CD4-positive, alpha-beta T cell (primary cell): ENCODE data around the gene TMEM98. TPM values are rescaled to one million over a fixed set of nuclear protein-coding genes. Genes with fewer than 3 reads are reported as not detected.
"Not testable (repeated sequence)": the region's sequence is repeated elsewhere in the genome, so short reads cannot be mapped to it uniquely, and the experiment has no call there.

Experiments
- ATAC-seq: fragments of 200-7000 bp; cut with Tn5 transposase; one replicate; pipeline ENCODE4 v1.10.0; 2022; ENCODE audit warnings: mild to moderate bottlenecking; ENCODE audit not compliant: poor library complexity
- CTCF ChIA-PET: fragments of 350-600 bp; sonication (Branson Sonifier 250); formaldehyde crosslinking; loops from one replicate; lab custom pipeline; 2021; ENCODE audit warnings: antibody characterized with exemption, inconsistent platforms; lab: Charles Lee
- POLR2A ChIA-PET: fragments of 350-600 bp; sonication (Branson Sonifier 250); formaldehyde crosslinking; loops from one replicate; lab custom pipeline; 2021; ENCODE audit warnings: antibody characterized with exemption, inconsistent platforms; lab: Charles Lee
- DNase-seq, 14 experiments: peaks; one replicate each; pipeline ENCODE4 v3.0.0-alpha.2; 2013 to 2020; ENCODE audit warnings: mixed read lengths in 2 of 14
- H3K27ac ChIP-seq, 2 donors: one replicate each; pipeline versions ENCODE4 v1.5.1 to v1.7.0; 2013; ENCODE audit warnings: low read length in 2 of 2, low read depth in 1 of 2, mild to moderate bottlenecking in 1 of 2
- H3K27me3 ChIP-seq, 2 experiments: 1 replicate in 1 of 2; 2 replicates in 1 of 2; pipeline versions ENCODE4 v1.6.1 to v1.7.0; 2013; ENCODE audit warnings: low read length in 2 of 2, control low read depth in 1 of 2, mild to moderate bottlenecking in 1 of 2, moderate library complexity in 1 of 2; ENCODE audit not compliant: insufficient read depth in 2 of 2, control insufficient read depth in 1 of 2
- H3K36me3 ChIP-seq: one replicate; pipeline ENCODE4 v1.6.1; 2013; ENCODE audit warnings: low read length, control low read depth; ENCODE audit not compliant: insufficient read depth
- H3K4me1 ChIP-seq: one replicate; pipeline ENCODE4 v1.6.1; 2013; ENCODE audit warnings: low read length, control low read depth; ENCODE audit not compliant: insufficient read depth
- H3K4me3 ChIP-seq: one replicate; pipeline ENCODE4 v1.5.1; 2013; ENCODE audit warnings: mild to moderate bottlenecking, low read length, moderate library complexity
- H3K9me3 ChIP-seq, 2 experiments: 1 replicate in 1 of 2; 2 replicates in 1 of 2; pipeline versions ENCODE4 v1.6.1 to v1.7.0; 2013; ENCODE audit warnings: low read length in 2 of 2, mild to moderate bottlenecking in 2 of 2, control low read depth in 1 of 2, moderate library complexity in 1 of 2; ENCODE audit not compliant: control insufficient read depth in 1 of 2, insufficient read depth in 1 of 2
- H3K27ac Mint-ChIP-seq: one replicate; pipeline ENCODE4 v1.8.0; 2020; ENCODE audit warnings: mixed read lengths
- H3K27me3 Mint-ChIP-seq: one replicate; pipeline ENCODE4 v1.8.0; 2021; ENCODE audit warnings: mixed read lengths
- H3K36me3 Mint-ChIP-seq: one replicate; pipeline ENCODE4 v1.8.0; 2021; ENCODE audit warnings: low read depth, mixed read lengths
- H3K4me1 Mint-ChIP-seq: one replicate; pipeline ENCODE4 v1.8.0; 2021; ENCODE audit warnings: low read depth, mixed read lengths
- H3K4me3 Mint-ChIP-seq: one replicate; pipeline ENCODE4 v1.8.0; 2020; ENCODE audit warnings: mild to moderate bottlenecking, mixed read lengths
- H3K9me3 Mint-ChIP-seq: one replicate; pipeline ENCODE4 v1.8.0; 2020; ENCODE audit warnings: mixed read lengths
- intact Hi-C, 2 experiments: fragments of 100-400 bp; cut with DNase I in 1 of 2; cut with micrococcal nuclease in 1 of 2; formaldehyde crosslinking; loops; one replicate each; pipeline versions ENCODE4 v1.15.1 to v1.9.0; 2023 to 2025; cut with DNase I, micrococcal nuclease
- total RNA-seq, 174 experiments: library from RNA in 2 of 174; stranded (reverse) in 2 of 174; gene quantifications; one replicate each; pipeline ENCODE4 v1.2.3 and lab custom pipeline; 2021 to 2026
- TF ChIP-seq, protein P1 (sequence below): fragments of 200-600 bp; IDR thresholded peaks from one replicate; pipeline ENCODE4 v1.8.0; 2022; ENCODE audit warnings: antibody characterized with exemption, mild to moderate bottlenecking

TMEM98 gene
- total RNA-seq, 2 experiments from 2014 or later = not detected

DNA sequence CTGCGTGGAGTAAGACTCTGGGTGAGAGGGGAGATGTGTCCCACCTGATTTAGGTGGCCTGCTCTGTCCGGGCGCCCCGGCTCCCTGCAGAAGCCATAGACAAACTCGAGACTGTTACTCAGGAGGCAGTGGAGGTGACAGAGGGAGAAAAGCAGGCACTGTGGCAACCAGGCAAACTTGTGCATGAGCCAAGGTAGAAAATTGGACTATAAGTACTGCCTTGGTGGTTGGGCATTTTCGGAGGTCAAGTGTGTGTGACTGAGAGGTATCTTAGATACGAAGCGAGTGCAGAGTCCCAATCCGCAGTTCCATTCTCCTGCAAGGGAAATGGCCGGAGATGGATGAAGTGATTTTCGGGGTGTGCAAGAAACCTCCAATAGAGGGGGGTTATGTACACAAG is 36.6 kb downstream of the TMEM98 start:
- Histone ChIP-seq H3K4me3 (no peak overlapping the region), H3K27me3 (peaks cover 10 to 16% of the 10 kb centered on the region in 2 experiments), H3K27ac (no peak overlapping the region), H3K36me3 (no peaks in the 10 kb centered on the region), H3K4me1 (no peaks in the 10 kb centered on the region), H3K9me3 (no peaks in the 10 kb centered on the region)
- no peak overlapping the region for H3K4me3 Mint-ChIP-seq
- no peaks in the 10 kb centered on the region for H3K4me1 Mint-ChIP-seq
- no peaks in the 10 kb centered on the region for H3K9me3 Mint-ChIP-seq
- DNase-seq (no peak), ATAC-seq (no peak)
- H3K36me3 Mint-ChIP-seq = no peaks in the 10 kb centered on the region
- CTCF ChIA-PET = no interaction called here
- peaks cover 57% of the 10 kb centered on the region for H3K27me3 Mint-ChIP-seq
- TF ChIP-seq, protein P1, sequence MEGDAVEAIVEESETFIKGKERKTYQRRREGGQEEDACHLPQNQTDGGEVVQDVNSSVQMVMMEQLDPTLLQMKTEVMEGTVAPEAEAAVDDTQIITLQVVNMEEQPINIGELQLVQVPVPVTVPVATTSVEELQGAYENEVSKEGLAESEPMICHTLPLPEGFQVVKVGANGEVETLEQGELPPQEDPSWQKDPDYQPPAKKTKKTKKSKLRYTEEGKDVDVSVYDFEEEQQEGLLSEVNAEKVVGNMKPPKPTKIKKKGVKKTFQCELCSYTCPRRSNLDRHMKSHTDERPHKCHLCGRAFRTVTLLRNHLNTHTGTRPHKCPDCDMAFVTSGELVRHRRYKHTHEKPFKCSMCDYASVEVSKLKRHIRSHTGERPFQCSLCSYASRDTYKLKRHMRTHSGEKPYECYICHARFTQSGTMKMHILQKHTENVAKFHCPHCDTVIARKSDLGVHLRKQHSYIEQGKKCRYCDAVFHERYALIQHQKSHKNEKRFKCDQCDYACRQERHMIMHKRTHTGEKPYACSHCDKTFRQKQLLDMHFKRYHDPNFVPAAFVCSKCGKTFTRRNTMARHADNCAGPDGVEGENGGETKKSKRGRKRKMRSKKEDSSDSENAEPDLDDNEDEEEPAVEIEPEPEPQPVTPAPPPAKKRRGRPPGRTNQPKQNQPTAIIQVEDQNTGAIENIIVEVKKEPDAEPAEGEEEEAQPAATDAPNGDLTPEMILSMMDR = no peak
- H3K27ac Mint-ChIP-seq = no peak overlapping the region
- POLR2A ChIA-PET = no interaction called here
- intact Hi-C loops = no loop called here

DNA sequence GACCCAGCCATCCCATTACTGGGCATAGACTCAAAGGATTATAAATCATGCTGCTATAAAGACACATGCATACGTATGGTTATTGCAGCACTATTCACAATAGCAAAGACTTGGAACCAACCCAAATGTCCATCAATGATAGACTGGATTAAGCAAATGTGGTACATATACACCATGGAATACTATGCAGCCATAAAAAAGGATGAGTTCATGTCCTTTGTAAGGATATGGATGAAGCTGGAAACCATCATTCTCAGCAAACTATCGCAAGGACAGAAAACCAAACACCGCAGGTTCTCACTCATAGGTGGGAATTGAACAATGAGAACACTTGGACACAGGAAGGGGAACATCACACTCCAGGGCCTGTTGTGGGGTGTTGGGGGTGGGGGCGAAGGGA is 41.3 kb downstream of the TMEM98 start:
- H3K27me3 ChIP-seq, H3K4me3 ChIP-seq, intact Hi-C loops, ATAC-seq, H3K4me1 ChIP-seq, H3K27ac Mint-ChIP-seq, H3K36me3 Mint-ChIP-seq, H3K9me3 Mint-ChIP-seq, H3K27ac ChIP-seq, DNase-seq, H3K36me3 ChIP-seq, H3K4me3 Mint-ChIP-seq, POLR2A ChIA-PET, H3K4me1 Mint-ChIP-seq, H3K9me3 ChIP-seq: not testable (repeated sequence)
- CTCF ChIA-PET = interaction anchor here (0.6 kb wide), 1 partner anchor 49 kb away, joined by 3 read pairs; no protein-coding TSS in a partner anchor
- peaks cover 23% of the 10 kb centered on the region for H3K27me3 Mint-ChIP-seq

DNA sequence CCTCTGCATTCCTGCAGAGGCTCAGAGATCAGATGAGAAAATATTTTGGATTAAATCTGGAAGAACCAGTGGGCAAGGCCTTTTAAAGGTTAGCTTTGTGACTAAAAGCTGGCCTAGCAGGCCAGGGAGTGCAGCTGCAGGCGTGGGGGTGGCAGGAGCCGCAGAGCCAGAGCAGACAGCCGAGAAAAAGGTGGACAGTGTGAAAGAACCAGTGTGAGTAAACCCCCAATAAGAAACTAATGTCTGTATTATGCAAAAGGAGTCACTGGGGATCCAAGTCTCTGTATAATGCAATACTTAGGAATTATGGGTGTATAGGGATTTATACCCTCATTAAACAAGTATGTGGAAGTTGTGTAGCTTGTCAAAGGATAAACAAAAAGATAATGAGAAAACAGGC is 42.3 kb downstream of the TMEM98 start:
- Histone ChIP-seq H3K9me3 (no peaks in the 10 kb centered on the region), H3K27ac (no peak overlapping the region), H3K4me1 (no peaks in the 10 kb centered on the region), H3K36me3 (no peaks in the 10 kb centered on the region), H3K4me3 (no peak overlapping the region), H3K27me3 (peaks cover 0 to under 1% of the 10 kb centered on the region in 2 experiments)
- Mint-ChIP-seq H3K4me1 (no peaks in the 10 kb centered on the region), H3K9me3 (no peaks in the 10 kb centered on the region), H3K27me3 (peaks cover 15% of the 10 kb centered on the region), H3K4me3 (no peak overlapping the region), H3K27ac (no peak overlapping the region), H3K36me3 (no peaks in the 10 kb centered on the region)
- POLR2A ChIA-PET = no interaction called here
- no peak for ATAC-seq
- TF ChIP-seq, protein P1 = no peak
- no peak for DNase-seq
- CTCF ChIA-PET = no interaction called here
- intact Hi-C loops = no loop called here

DNA sequence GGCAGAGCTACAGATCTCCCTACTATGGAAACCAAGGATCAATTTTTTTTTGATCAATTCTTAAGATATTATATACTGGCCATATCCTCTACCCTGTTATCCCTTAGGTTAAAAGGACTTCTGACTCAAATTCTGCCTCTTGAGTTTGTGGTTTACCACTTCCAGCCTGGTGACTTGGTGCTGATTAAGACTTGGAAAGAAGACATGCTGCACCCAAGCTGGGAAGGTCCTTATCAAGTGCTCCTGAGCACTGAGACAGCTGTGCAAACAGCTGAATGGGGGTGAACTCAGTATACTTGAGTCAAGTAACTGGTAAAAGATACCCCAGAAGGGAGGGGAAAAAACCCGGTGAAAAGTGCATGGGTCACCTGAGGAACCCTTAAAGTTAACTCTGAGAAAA is 43.2 kb downstream of the TMEM98 start:
- H3K27ac Mint-ChIP-seq = no peak overlapping the region

More for the DNA sequence above, 43.2 kb downstream of the TMEM98 start:
- H3K9me3 ChIP-seq = no peaks in the 10 kb centered on the region
- no peaks in the 10 kb centered on the region for H3K4me1 ChIP-seq
- TF ChIP-seq, protein P1 = no peak
- H3K36me3 ChIP-seq = no peaks in the 10 kb centered on the region
- no peak for ATAC-seq
- Mint-ChIP-seq H3K9me3 (no peaks in the 10 kb centered on the region), H3K27me3 (peaks cover 6% of the 10 kb centered on the region), H3K4me1 (no peaks in the 10 kb centered on the region), H3K36me3 (no peaks in the 10 kb centered on the region), H3K4me3 (no peak overlapping the region)
- POLR2A ChIA-PET = no interaction called here
- H3K4me3 ChIP-seq = no peak overlapping the region
- CTCF ChIA-PET = no interaction called here
- intact Hi-C loops = no loop called here
- peak in 1 of 14 experiments; percentile 6 for DNase-seq
- H3K27me3 ChIP-seq = no peaks in the 10 kb centered on the region
- no peak overlapping the region for H3K27ac ChIP-seq
